Endothelial cell (in vitro differentiated cells): Measurements from ENCODE around the gene DUOXA2. TPM values are rescaled to one million over a fixed set of nuclear protein-coding genes. Genes with fewer than 3 reads are reported as not detected.
"Not testable (repeated sequence)": the region's sequence is repeated elsewhere in the genome, so short reads cannot be mapped to it uniquely, and the experiment has no call there.

Experiments
- DNase-seq: peaks from one replicate; pipeline ENCODE4 v3.0.0; 2021; ENCODE audit warnings: low spot score
- H3K27ac Mint-ChIP-seq: one replicate; pipeline ENCODE4 v1.8.0; 2021; ENCODE audit warnings: mixed read lengths, inconsistent platforms; ENCODE audit not compliant: unreplicated experiment
- H3K27me3 Mint-ChIP-seq: one replicate; pipeline ENCODE4 v1.8.0; 2021; ENCODE audit warnings: mild to moderate bottlenecking, moderate library complexity, mixed read lengths, inconsistent platforms; ENCODE audit not compliant: unreplicated experiment
- H3K36me3 Mint-ChIP-seq: one replicate; pipeline ENCODE4 v1.8.0; 2021; ENCODE audit warnings: mild to moderate bottlenecking, low read depth, mixed read lengths, inconsistent platforms; ENCODE audit not compliant: unreplicated experiment
- H3K4me1 Mint-ChIP-seq: one replicate; pipeline ENCODE4 v1.8.0; 2021; ENCODE audit warnings: mild to moderate bottlenecking, mixed read lengths, inconsistent platforms; ENCODE audit not compliant: unreplicated experiment
- H3K4me3 Mint-ChIP-seq: one replicate; pipeline ENCODE4 v1.8.0; 2021; ENCODE audit warnings: mild to moderate bottlenecking, mixed read lengths, inconsistent platforms; ENCODE audit not compliant: unreplicated experiment
- H3K9me3 Mint-ChIP-seq: one replicate; pipeline ENCODE4 v1.8.0; 2021; ENCODE audit warnings: mixed read lengths, inconsistent platforms; ENCODE audit not compliant: unreplicated experiment
- long read RNA-seq: library from polyadenylated mRNA; unstranded; transcript quantifications from one replicate; pipeline ENCODE4 v2.0.0, GENCODE V29; 2020; ENCODE audit not compliant: unreplicated experiment
- total RNA-seq: library from RNA; stranded (reverse); fragmentation: NEBNext Ultra II Directional; extraction: Animal tissue kit (Norgen Biotek cat#: 25700); gene quantifications from one replicate; pipeline ENCODE4 v1.2.1, GENCODE V29; 2021; ENCODE audit not compliant: unreplicated experiment
- TF ChIP-seq, protein P1 (sequence below): fragments of 200-600 bp; sonication (generic); IDR thresholded peaks from one replicate; pipeline ENCODE4 v1.5.0; 2021; ENCODE audit warnings: antibody characterized with exemption; ENCODE audit not compliant: unreplicated experiment

The DUOXA2 gene
- not detected for total RNA-seq
- long read RNA-seq: 0 reads

- H3K9me3 Mint-ChIP-seq: no peaks in the 10 kb centered on the region
These were observed at the start of gene DUOXA2, which contains the start of gene DUOX2 for GRCh38 chr15:45114076-45114750. TSS of gene DUOXA2 (plus strand) at chr15:45114326. CDS start at chr15:45114606, 280 bp downstream. TSS of gene DUOX2 (minus strand) at chr15:45114172. CDS start at chr15:45113411, 761 bp downstream.

DNA sequence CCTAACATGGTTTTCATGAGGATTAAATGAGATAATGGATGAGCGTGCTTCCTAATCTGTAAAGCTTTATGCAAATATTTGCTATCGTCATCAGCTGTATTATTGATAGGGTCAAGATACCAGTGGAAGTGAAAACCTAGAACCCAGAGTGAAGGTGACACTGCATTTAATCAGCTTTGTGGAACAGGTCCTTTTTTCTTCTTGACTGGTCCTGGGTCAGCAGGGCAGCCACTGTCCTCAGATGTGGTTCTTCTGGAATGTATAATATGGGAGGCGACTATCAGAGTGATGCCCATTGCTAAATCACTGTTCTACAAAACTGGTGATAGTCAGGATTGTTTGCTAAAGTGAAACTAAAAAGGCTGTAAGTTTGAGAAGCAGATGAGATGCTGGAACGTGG is 49.7 kb upstream of the DUOXA2 start:
- H3K4me1 Mint-ChIP-seq: peaks cover 7% of the 10 kb centered on the region
- H3K36me3 Mint-ChIP-seq: peaks cover 7% of the 10 kb centered on the region
- no peaks in the 10 kb centered on the region for H3K9me3 Mint-ChIP-seq
- H3K4me3 Mint-ChIP-seq: no peak overlapping the region
- TF ChIP-seq, protein P1, sequence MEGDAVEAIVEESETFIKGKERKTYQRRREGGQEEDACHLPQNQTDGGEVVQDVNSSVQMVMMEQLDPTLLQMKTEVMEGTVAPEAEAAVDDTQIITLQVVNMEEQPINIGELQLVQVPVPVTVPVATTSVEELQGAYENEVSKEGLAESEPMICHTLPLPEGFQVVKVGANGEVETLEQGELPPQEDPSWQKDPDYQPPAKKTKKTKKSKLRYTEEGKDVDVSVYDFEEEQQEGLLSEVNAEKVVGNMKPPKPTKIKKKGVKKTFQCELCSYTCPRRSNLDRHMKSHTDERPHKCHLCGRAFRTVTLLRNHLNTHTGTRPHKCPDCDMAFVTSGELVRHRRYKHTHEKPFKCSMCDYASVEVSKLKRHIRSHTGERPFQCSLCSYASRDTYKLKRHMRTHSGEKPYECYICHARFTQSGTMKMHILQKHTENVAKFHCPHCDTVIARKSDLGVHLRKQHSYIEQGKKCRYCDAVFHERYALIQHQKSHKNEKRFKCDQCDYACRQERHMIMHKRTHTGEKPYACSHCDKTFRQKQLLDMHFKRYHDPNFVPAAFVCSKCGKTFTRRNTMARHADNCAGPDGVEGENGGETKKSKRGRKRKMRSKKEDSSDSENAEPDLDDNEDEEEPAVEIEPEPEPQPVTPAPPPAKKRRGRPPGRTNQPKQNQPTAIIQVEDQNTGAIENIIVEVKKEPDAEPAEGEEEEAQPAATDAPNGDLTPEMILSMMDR: no peak
- H3K27ac Mint-ChIP-seq: no peak overlapping the region
- peaks cover 2% of the 10 kb centered on the region for H3K27me3 Mint-ChIP-seq
- no peak for DNase-seq

More at GRCh38 chr15:45114076-45114750, at the start of gene DUOXA2, which contains the start of gene DUOX2:
- H3K36me3 Mint-ChIP-seq: peaks cover 3% of the 10 kb centered on the region
- H3K27ac Mint-ChIP-seq: no peak within 1 kb of the TSS
- peaks cover 55% of the 10 kb centered on the region for H3K27me3 Mint-ChIP-seq
- peaks cover 24% of the 10 kb centered on the region for H3K4me1 Mint-ChIP-seq
- DNase-seq: no peak
- TF ChIP-seq, protein P1: no peak
- no peak within 1 kb of the TSS for H3K4me3 Mint-ChIP-seq

- not testable (repeated sequence) for DNase-seq, H3K4me1 Mint-ChIP-seq, H3K27me3 Mint-ChIP-seq, H3K4me3 Mint-ChIP-seq, H3K27ac Mint-ChIP-seq, H3K9me3 Mint-ChIP-seq, H3K36me3 Mint-ChIP-seq
These were observed 44.2 kb upstream of the DUOXA2 start for GRCh38 chr15:45069942-45070360.

DNA sequence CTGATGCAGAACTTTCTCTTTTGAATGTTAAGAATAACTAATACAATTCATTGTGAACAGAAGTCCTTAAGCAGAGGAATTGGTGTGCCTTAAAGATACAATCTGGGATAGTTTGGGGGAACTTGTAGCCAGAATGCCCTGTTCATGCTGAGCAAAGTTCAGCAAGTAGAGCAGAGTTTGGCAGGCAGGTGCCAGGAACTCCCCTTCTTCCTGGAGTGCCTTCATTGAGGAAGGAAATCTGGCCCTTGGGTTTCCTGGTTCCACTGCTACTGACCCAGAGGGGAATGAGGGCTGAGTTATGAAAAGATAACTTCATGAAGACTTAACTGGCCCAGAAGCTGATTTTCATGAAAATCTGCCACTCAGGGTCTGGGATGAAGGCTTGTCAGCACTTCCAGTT is 40.5 kb upstream of the DUOXA2 start:
- H3K36me3 Mint-ChIP-seq, H3K27ac Mint-ChIP-seq, H3K4me3 Mint-ChIP-seq, H3K9me3 Mint-ChIP-seq, DNase-seq, H3K4me1 Mint-ChIP-seq, H3K27me3 Mint-ChIP-seq: not testable (repeated sequence)

DNA sequence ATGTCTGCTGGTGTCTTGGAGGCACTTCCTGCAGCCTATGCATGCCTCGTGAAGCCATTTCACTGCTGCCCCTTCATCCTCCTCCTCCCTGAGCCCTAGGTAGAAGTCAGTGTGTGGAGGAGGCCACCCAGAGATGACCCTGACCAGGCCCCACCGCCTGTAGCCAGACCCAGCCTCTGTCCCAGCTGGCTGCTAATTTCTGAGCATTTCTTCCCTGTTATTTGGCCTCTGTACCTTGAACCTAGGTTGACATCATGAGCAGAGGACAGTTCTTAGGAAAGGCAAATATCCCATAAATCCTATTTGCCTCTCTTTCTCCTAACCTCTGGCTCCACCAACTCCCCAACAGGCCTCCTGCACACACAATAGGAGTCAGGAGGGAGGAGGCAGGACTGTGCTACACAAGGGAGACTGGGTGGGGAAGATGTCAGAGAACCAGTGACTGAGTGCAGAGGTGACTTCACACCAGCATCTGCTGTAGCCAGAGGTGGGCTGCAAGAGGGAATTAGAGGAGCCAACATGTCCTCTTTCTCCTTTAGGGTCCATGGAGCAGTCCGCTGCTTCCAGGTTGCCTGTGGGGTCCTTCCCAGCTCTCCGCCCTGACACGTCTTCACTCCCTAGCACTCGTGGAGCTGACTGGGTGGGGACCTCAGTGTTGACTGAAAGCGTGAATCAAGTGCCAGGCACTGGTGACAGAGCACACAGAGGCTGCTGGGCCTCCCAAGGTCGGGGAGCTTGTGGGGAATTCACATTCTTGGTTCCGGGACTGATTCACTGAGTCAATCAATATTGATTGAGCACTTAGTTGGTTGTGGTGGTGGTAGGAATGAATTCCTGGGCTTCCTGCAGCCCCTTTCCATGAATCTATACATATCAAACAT is 38.4 kb upstream of the DUOXA2 start:
- DNase-seq, H3K27ac Mint-ChIP-seq, H3K4me3 Mint-ChIP-seq, H3K4me1 Mint-ChIP-seq, H3K9me3 Mint-ChIP-seq, H3K36me3 Mint-ChIP-seq, H3K27me3 Mint-ChIP-seq: not testable (repeated sequence)

- not testable (repeated sequence) for H3K27me3 Mint-ChIP-seq, H3K4me3 Mint-ChIP-seq
These were observed 36.7 kb upstream of the DUOXA2 start for GRCh38 chr15:45077391-45077790.

GRCh38 chr15:45079201-45079600 is 34.9 kb upstream of the DUOXA2 start:
- not testable (repeated sequence) for H3K9me3 Mint-ChIP-seq, H3K27me3 Mint-ChIP-seq, DNase-seq, H3K36me3 Mint-ChIP-seq, H3K4me1 Mint-ChIP-seq, H3K4me3 Mint-ChIP-seq, H3K27ac Mint-ChIP-seq

More at GRCh38 chr15:45077391-45077790, 36.7 kb upstream of the DUOXA2 start:
- not testable (repeated sequence) for DNase-seq, H3K9me3 Mint-ChIP-seq, H3K36me3 Mint-ChIP-seq, H3K27ac Mint-ChIP-seq, H3K4me1 Mint-ChIP-seq

GRCh38 chr15:45079628-45080246 is 34.4 kb upstream of the DUOXA2 start:
- not testable (repeated sequence) for H3K36me3 Mint-ChIP-seq, DNase-seq, H3K9me3 Mint-ChIP-seq, H3K4me1 Mint-ChIP-seq, H3K27me3 Mint-ChIP-seq, H3K27ac Mint-ChIP-seq, H3K4me3 Mint-ChIP-seq

- not testable (repeated sequence) for H3K9me3 Mint-ChIP-seq, H3K27me3 Mint-ChIP-seq, H3K36me3 Mint-ChIP-seq, H3K4me1 Mint-ChIP-seq, H3K27ac Mint-ChIP-seq, DNase-seq, H3K4me3 Mint-ChIP-seq
These were observed 33.5 kb upstream of the DUOXA2 start for GRCh38 chr15:45080593-45080992.
